B cell (primary cell): ENCODE data around the gene PTPRM. TPM values are rescaled to one million over a fixed set of nuclear protein-coding genes. Genes with fewer than 3 reads are reported as not detected.

Experiments
- ATAC-seq: fragments of 200-7000 bp; cut with Tn5 transposase; one replicate; pipeline ENCODE4 v1.10.0; 2021; ENCODE audit warnings: low read depth, mild to moderate bottlenecking, moderate number of reproducible peaks, moderate library complexity
- CTCF ChIA-PET: fragments of 350-600 bp; sonication (Branson Sonifier 250); formaldehyde crosslinking; loops from one replicate; lab custom pipeline; 2021; ENCODE audit warnings: antibody characterized with exemption, inconsistent platforms; lab: Charles Lee
- POLR2A ChIA-PET: fragments of 350-600 bp; sonication (Branson Sonifier 250); formaldehyde crosslinking; loops from one replicate; lab custom pipeline; 2021; ENCODE audit warnings: antibody characterized with exemption; lab: Charles Lee
- DNase-seq: peaks from one replicate; pipeline ENCODE4 v3.0.0; 2013
- H2AFZ ChIP-seq: 2 replicates; pipeline ENCODE4 v1.6.1; 2012; ENCODE audit warnings: mild to moderate bottlenecking, low read depth, low read length; ENCODE audit not compliant: insufficient read depth, poor library complexity, severe bottlenecking
- H3K27ac ChIP-seq, 2 donors: 1 replicate in 1 of 2; 2 replicates in 1 of 2; pipeline ENCODE4 v1.5.1; 2012 to 2013; ENCODE audit warnings: low read length in 2 of 2, mild to moderate bottlenecking in 2 of 2, moderate library complexity in 1 of 2
- H3K27me3 ChIP-seq, 4 experiments: fragments of 200-600 bp in 1 of 4; sonication (generic) in 1 of 4; replicated peaks in 1 of 4; 1 replicate in 2 of 4; 2 replicates in 2 of 4; pipeline versions ENCODE4 v1.6.1 to v1.7.0; 2013 to 2016; ENCODE audit warnings: low read length in 3 of 4, mild to moderate bottlenecking in 2 of 4, mixed read lengths in 1 of 4, moderate library complexity in 1 of 4; ENCODE audit not compliant: insufficient read depth in 4 of 4, control insufficient read depth in 3 of 4; ENCODE audit errors: control extremely low read depth in 1 of 4
- H3K36me3 ChIP-seq, 2 experiments: replicated peaks in 1 of 2; 1 replicate in 1 of 2; 2 replicates in 1 of 2; pipeline versions ENCODE4 v1.6.1 to v1.7.1; 2013; ENCODE audit warnings: low read length in 1 of 2; ENCODE audit not compliant: insufficient read depth in 2 of 2, control insufficient read depth in 1 of 2; ENCODE audit errors: control extremely low read depth in 1 of 2, extremely low read depth in 1 of 2
- H3K4me1 ChIP-seq, 2 donors: fragments of 200-600 bp in 1 of 2; sonication (generic) in 1 of 2; 1 replicate in 1 of 2; 2 replicates in 1 of 2; pipeline versions ENCODE4 v1.5.1 to v1.6.1; 2013 to 2017; ENCODE audit warnings: low read length in 2 of 2; ENCODE audit not compliant: control insufficient read depth in 2 of 2, insufficient read depth in 2 of 2
- H3K4me2 ChIP-seq: replicated peaks from 2 replicates; pipeline ENCODE3; 2012; ENCODE audit warnings: mild to moderate bottlenecking, low read depth, low read length; ENCODE audit not compliant: poor library complexity, severe bottlenecking
- H3K4me3 ChIP-seq, 5 experiments: fragments of 200-600 bp in 1 of 5; sonication (generic) in 1 of 5; 1 replicate in 3 of 5; 2 replicates in 2 of 5; pipeline versions ENCODE4 v1.5.1 to v1.7.0; 2011 to 2016; ENCODE audit warnings: low read length in 4 of 5, mild to moderate bottlenecking in 4 of 5, low read depth in 2 of 5, control low read depth in 1 of 5, moderate library complexity in 1 of 5; ENCODE audit not compliant: insufficient read depth in 1 of 5; ENCODE audit errors: control extremely low read depth in 1 of 5, extremely low read depth in 1 of 5
- H3K79me2 ChIP-seq: fragments of 200-600 bp; sonication (generic); one replicate; pipeline ENCODE4 v1.6.0; 2016; ENCODE audit warnings: low read length; ENCODE audit not compliant: control insufficient read depth, insufficient read depth
- H3K9ac ChIP-seq: fragments of 200-600 bp; sonication (generic); 2 replicates; pipeline ENCODE4 v1.6.1; 2017; ENCODE audit warnings: mild to moderate bottlenecking, low read length, moderate library complexity
- H3K9me3 ChIP-seq, 3 donors: one replicate each; pipeline versions ENCODE4 v1.6.1 to v1.7.1; 2013; ENCODE audit warnings: low read length in 2 of 3; ENCODE audit not compliant: control insufficient read depth in 2 of 3, insufficient read depth in 1 of 3; ENCODE audit errors: control extremely low read depth in 1 of 3
- H4K20me1 ChIP-seq: 2 replicates; pipeline ENCODE4 v1.6.0; 2012; ENCODE audit warnings: mild to moderate bottlenecking, low read length; ENCODE audit not compliant: insufficient read depth, control insufficient read depth, poor library complexity, severe bottlenecking
- H3K27ac Mint-ChIP-seq: one replicate; pipeline ENCODE4 v1.8.0; 2021; ENCODE audit warnings: mixed read lengths
- H3K27me3 Mint-ChIP-seq: one replicate; pipeline ENCODE4 v1.8.0; 2021; ENCODE audit warnings: mixed read lengths
- H3K4me1 Mint-ChIP-seq: one replicate; pipeline ENCODE4 v1.8.0; 2021; ENCODE audit warnings: mixed read lengths
- H3K4me3 Mint-ChIP-seq: one replicate; pipeline ENCODE4 v1.8.0; 2021; ENCODE audit warnings: mixed read lengths
- H3K9me3 Mint-ChIP-seq: one replicate; pipeline ENCODE4 v1.8.0; 2022; ENCODE audit warnings: mixed read lengths; ENCODE audit not compliant: insufficient read depth
- EZH2 ChIP-seq: IDR thresholded peaks from 2 replicates; pipeline ENCODE4 v1.6.1; 2012; ENCODE audit warnings: borderline replicate concordance, low read depth, mild to moderate bottlenecking, moderate library complexity, low read length; ENCODE audit not compliant: insufficient read depth, poor library complexity, severe bottlenecking
- WGBS: methylation state at CpG from one replicate; pipeline ENCODE4 v1.1.5; 2013; ENCODE audit warnings: missing lambda C conversion rate; ENCODE audit not compliant: insufficient coverage; 5-methylcytosine and 5-hydroxymethylcytosine counted together
- intact Hi-C: fragments of 100-400 bp; cut with micrococcal nuclease; formaldehyde crosslinking; loops from one replicate; pipeline ENCODE4 v1.10.0; 2022
- polyA plus RNA-seq: library from polyadenylated mRNA; depleted of rRNA; stranded (reverse); fragments of >200 nt; gene quantifications from 2 replicates; pipeline ENCODE4 v1.2.3, GENCODE V29; 2012
- total RNA-seq, 2 donors: library from RNA; stranded (reverse); fragments of 120-200 nt in 1 of 2; gene quantifications; 1 replicate in 1 of 2; 2 replicates in 1 of 2; pipeline versions ENCODE4 v1.2.3 to v1.2.4, GENCODE V29; 2013 to 2022
- TF ChIP-seq, protein P1 (sequence below): fragments of 200-600 bp; IDR thresholded peaks from one replicate; pipeline ENCODE4 v1.8.0; 2022; ENCODE audit warnings: antibody characterized with exemption, mild to moderate bottlenecking

The PTPRM gene
- total and polyA plus RNA-seq, 2 donors (not counting 1 experiment from before 2014, with no cell fraction given) = 0.20 to 0.89 TPM

- peaks cover 8% of the 10 kb centered on the region for H3K27me3 Mint-ChIP-seq
- no peak overlapping the region for H3K4me3 Mint-ChIP-seq
- Histone ChIP-seq H3K36me3 (no peaks in the 10 kb centered on the region), H3K9ac (no peak overlapping the region), H2AFZ (no peak overlapping the region), H3K27ac (no peak overlapping the region), H3K27me3 (peaks cover 0 to 3% (median 0%) of the 10 kb centered on the region in 4 experiments), H3K4me1 (no peaks in the 10 kb centered on the region), H3K79me2 (no peaks in the 10 kb centered on the region), H3K4me3 (no peak overlapping the region), H3K4me2 (no peak overlapping the region), H3K9me3 (no peaks in the 10 kb centered on the region), H4K20me1 (no peaks in the 10 kb centered on the region)
- no peak overlapping the region for H3K27ac Mint-ChIP-seq
- 91% methylated on average over 4 of the region's 5 CpGs for WGBS
- no peaks in the 10 kb centered on the region for H3K4me1 Mint-ChIP-seq
- DNase-seq (no peak), ATAC-seq (no peak)
- TF ChIP-seq, protein P1, sequence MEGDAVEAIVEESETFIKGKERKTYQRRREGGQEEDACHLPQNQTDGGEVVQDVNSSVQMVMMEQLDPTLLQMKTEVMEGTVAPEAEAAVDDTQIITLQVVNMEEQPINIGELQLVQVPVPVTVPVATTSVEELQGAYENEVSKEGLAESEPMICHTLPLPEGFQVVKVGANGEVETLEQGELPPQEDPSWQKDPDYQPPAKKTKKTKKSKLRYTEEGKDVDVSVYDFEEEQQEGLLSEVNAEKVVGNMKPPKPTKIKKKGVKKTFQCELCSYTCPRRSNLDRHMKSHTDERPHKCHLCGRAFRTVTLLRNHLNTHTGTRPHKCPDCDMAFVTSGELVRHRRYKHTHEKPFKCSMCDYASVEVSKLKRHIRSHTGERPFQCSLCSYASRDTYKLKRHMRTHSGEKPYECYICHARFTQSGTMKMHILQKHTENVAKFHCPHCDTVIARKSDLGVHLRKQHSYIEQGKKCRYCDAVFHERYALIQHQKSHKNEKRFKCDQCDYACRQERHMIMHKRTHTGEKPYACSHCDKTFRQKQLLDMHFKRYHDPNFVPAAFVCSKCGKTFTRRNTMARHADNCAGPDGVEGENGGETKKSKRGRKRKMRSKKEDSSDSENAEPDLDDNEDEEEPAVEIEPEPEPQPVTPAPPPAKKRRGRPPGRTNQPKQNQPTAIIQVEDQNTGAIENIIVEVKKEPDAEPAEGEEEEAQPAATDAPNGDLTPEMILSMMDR = no peak
- TF ChIP-seq EZH2 = no peak
- intact Hi-C loops = no loop called here
- ChIA-PET CTCF (no interaction called here), POLR2A (no interaction called here)
- H3K9me3 Mint-ChIP-seq = no peaks in the 10 kb centered on the region
These were observed 697.0 kb downstream of the PTPRM start for GRCh38 chr18:8264116-8264515.

DNA sequence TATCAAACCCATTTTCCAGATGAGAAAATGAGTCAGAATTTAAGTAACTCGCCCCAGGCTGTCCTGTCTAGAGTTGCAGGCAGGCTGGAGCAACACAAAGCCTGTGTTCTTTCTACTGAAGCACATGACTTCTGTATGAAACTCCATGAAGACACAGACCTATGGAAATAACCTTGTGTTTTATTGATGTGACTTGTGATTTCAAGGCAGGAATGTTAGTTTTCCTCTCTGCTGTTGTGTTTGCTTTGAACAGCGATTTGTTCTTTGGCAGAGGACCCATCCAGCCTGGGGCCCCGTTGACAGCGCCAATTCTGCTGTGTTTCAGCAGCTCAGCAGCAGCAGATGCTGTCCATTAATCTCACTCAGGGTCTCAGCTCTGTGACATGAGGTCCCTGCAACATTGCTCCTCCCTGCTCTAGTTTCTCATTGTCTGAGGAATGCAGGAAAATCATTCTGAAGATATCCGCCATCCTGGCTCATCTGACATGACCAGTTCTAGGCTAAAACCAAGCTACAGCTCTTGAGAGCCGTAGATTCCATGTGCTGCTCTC, 697.8 kb downstream of the PTPRM start:
- Histone ChIP-seq H3K27ac (no peak overlapping the region), H3K9me3 (no peaks in the 10 kb centered on the region), H4K20me1 (no peaks in the 10 kb centered on the region), H3K36me3 (no peaks in the 10 kb centered on the region), H3K4me1 (no peaks in the 10 kb centered on the region), H3K9ac (no peak overlapping the region), H3K27me3 (peaks cover 0 to 3% (median 0%) of the 10 kb centered on the region in 4 experiments), H3K79me2 (no peaks in the 10 kb centered on the region), H2AFZ (no peak overlapping the region), H3K4me2 (no peak overlapping the region), H3K4me3 (no peak overlapping the region)
- no peak for DNase-seq
- H3K4me1 Mint-ChIP-seq = no peaks in the 10 kb centered on the region
- TF ChIP-seq, protein P1 = no peak
- TF ChIP-seq EZH2 = no peak
- no peak overlapping the region for H3K4me3 Mint-ChIP-seq
- 90% methylated on average over 4 of the region's 6 CpGs for WGBS
- ATAC-seq = no peak
- H3K9me3 Mint-ChIP-seq = no peaks in the 10 kb centered on the region
- no peak overlapping the region for H3K27ac Mint-ChIP-seq
- peaks cover 8% of the 10 kb centered on the region for H3K27me3 Mint-ChIP-seq
- POLR2A ChIA-PET = no interaction called here
- CTCF ChIA-PET = no interaction called here
- intact Hi-C loops = no loop called here
